Activated CD8-positive, alpha-beta memory T cell treated with anti-CD3 and anti-CD28 coated beads for 4 hours (primary cell): ENCODE data around the gene TGM2.

Experiments used
- DNase-seq, 2 donors: peaks; one replicate each; pipeline ENCODE4 v3.0.0-alpha.2; 2020; ENCODE audit warnings: low read depth in 2 of 2

TGM2 gene

GRCh38 chr20:38199501-38200390, 34.7 kb upstream of the TGM2 start:
- DNase-seq, result no peak

GRCh38 chr20:38198238-38198861, 33.3 kb upstream of the TGM2 start:
- DNase-seq, result no peak

- no peak for DNase-seq
Measured at GRCh38 chr20:38197619-38198018, 32.5 kb upstream of the TGM2 start.

- no peak for DNase-seq
Measured at GRCh38 chr20:38197217-38197616, 32.1 kb upstream of the TGM2 start.

GRCh38 chr20:38196592-38196991, 31.5 kb upstream of the TGM2 start:
- no peak for DNase-seq

- DNase-seq, result no peak
Measured at GRCh38 chr20:38196076-38196475, 31.0 kb upstream of the TGM2 start.

- DNase-seq, result no peak
Measured at GRCh38 chr20:38195521-38195920, 30.5 kb upstream of the TGM2 start.

GRCh38 chr20:38194971-38195504, 30.0 kb upstream of the TGM2 start:
- no peak for DNase-seq

- no peak for DNase-seq
Measured at GRCh38 chr20:38193586-38194105, 28.6 kb upstream of the TGM2 start.

- no peak for DNase-seq
Measured at GRCh38 chr20:38192323-38192885, 27.3 kb upstream of the TGM2 start.

GRCh38 chr20:38191654-38192053, 26.6 kb upstream of the TGM2 start:
- DNase-seq, result no peak

GRCh38 chr20:38190936-38191371, 25.9 kb upstream of the TGM2 start:
- no peak for DNase-seq

GRCh38 chr20:38190166-38190565, 25.1 kb upstream of the TGM2 start:
- DNase-seq, result no peak

- no peak for DNase-seq
Measured at GRCh38 chr20:38187517-38187916, 22.4 kb upstream of the TGM2 start.

- DNase-seq, result no peak
Measured at GRCh38 chr20:38186788-38187221, 21.7 kb upstream of the TGM2 start.

GRCh38 chr20:38184101-38184500, 19.0 kb upstream of the TGM2 start:
- no peak for DNase-seq

GRCh38 chr20:38181971-38182370, 16.9 kb upstream of the TGM2 start:
- DNase-seq, result no peak

GRCh38 chr20:38181207-38181801, 16.2 kb upstream of the TGM2 start:
- no peak for DNase-seq

GRCh38 chr20:38180781-38181180, 15.7 kb upstream of the TGM2 start:
- no peak for DNase-seq

- DNase-seq, result no peak
Measured at GRCh38 chr20:38179846-38180245, 14.8 kb upstream of the TGM2 start.

GRCh38 chr20:38178581-38178980, 13.5 kb upstream of the TGM2 start:
- DNase-seq, result no peak

GRCh38 chr20:38178065-38178491, 13.0 kb upstream of the TGM2 start:
- no peak for DNase-seq
